ENCODE data around the gene LACTB.
"Not testable (repeated sequence)": the region's sequence is repeated elsewhere in the genome, so short reads cannot be mapped to it uniquely, and the experiment has no call there.

GRCh38 chr15:63105354-63105753, 16.3 kb upstream of the LACTB start:
- TF ChIP-seq POLR2A (IDR thresholded peaks at IDR 0.05); CTCF (IDR thresholded peaks at IDR 0.05 in 4 of 5, conservative IDR thresholded peaks at IDR 0.05 in 1 of 5): not testable (repeated sequence)
